K562 (cell line): ENCODE results near the gene ALOX12B. TPM values are rescaled to one million over a fixed set of nuclear protein-coding genes. Genes with fewer than 3 reads are reported as not detected.

Experiments
- BCLAF1 ChIP-seq, 2 experiments: fragments of 450-650 bp in 1 of 2; IDR thresholded peaks; 2 replicates each; pipeline ENCODE4 v1.6.1; 2011 to 2017; ENCODE audit warnings: low read depth in 2 of 2, antibody characterized with exemption in 1 of 2, borderline replicate concordance in 1 of 2, low read length in 1 of 2, mild to moderate bottlenecking in 1 of 2, mixed read lengths in 1 of 2; ENCODE audit not compliant: control insufficient read depth in 1 of 2
- BRD9 ChIP-seq: fragments of 450-650 bp; IDR thresholded peaks from 2 replicates; pipeline ENCODE4 v1.6.1; 2018; ENCODE audit warnings: low read depth; ENCODE audit not compliant: partially characterized antibody
- NONO ChIP-seq, 2 experiments: fragments of 200-400 bp in 1 of 2; fragments of 450-650 bp in 1 of 2; formaldehyde crosslinking in 1 of 2; IDR thresholded peaks; 2 replicates each; pipeline ENCODE4 v1.6.1; 2017; ENCODE audit warnings: low read depth in 2 of 2, mild to moderate bottlenecking in 2 of 2, moderate library complexity in 2 of 2, low read length in 1 of 2
- REST ChIP-seq, 2 experiments: fragments of 450-650 bp; formaldehyde crosslinking in 1 of 2; IDR thresholded peaks; 2 replicates each; pipeline versions ENCODE4 v1.4.0 to v1.6.1; 2014 to 2020; ENCODE audit warnings: mild to moderate bottlenecking in 2 of 2, borderline replicate concordance in 1 of 2, low read depth in 1 of 2
- TEAD4 ChIP-seq, 2 experiments: sonication (generic) in 1 of 2; formaldehyde crosslinking in 1 of 2; IDR thresholded peaks; 2 replicates each; pipeline versions ENCODE4 v1.6.1 to v1.8.0; 2012 to 2022; ENCODE audit warnings: borderline replicate concordance in 1 of 2, inconsistent platforms in 1 of 2, low read length in 1 of 2, mild to moderate bottlenecking in 1 of 2, missing genetic modification reagents in 1 of 2
- ZNF140 ChIP-seq: fragments of 250-450 bp; sonication (Bioruptor Pico); IDR thresholded peaks from 2 replicates; pipeline ENCODE4 v1.8.0; 2021; ENCODE audit warnings: moderate library complexity, mild to moderate bottlenecking, inconsistent platforms
- ZNF592 ChIP-seq: fragments of 450-650 bp; IDR thresholded peaks from 2 replicates; pipeline ENCODE4 v1.6.1; 2017; ENCODE audit warnings: antibody characterized with exemption, mild to moderate bottlenecking
- polyA plus RNA-seq, 8 experiments: library from polyadenylated mRNA; depleted of rRNA in 4 of 8; stranded (reverse) in 5 of 8; unstranded in 3 of 8; fragments of >200 nt; fragmentation: Nextera tagmentation in 2 of 8; fragmentation: Illumina TruSeq in 1 of 8; extraction: Ambion mirVana in 2 of 8; extraction: Trizol in 1 of 8; gene quantifications; 2 replicates each; pipeline versions ENCODE4 v1.2.1 to v1.2.3, GENCODE V29; 2011 to 2014; ENCODE audit warnings: inconsistent platforms in 1 of 8, missing spikeins in 1 of 8
- total RNA-seq, 7 experiments: library from RNA; depleted of rRNA in 6 of 7; stranded (reverse); fragments of >200 nt in 6 of 7; fragmentation: Illumina TruSeq in 2 of 7; extraction: Trizol in 2 of 7; gene quantifications; 2 replicates each; pipeline versions ENCODE4 v1.2.1 to v1.2.3, GENCODE V29; 2011 to 2021; ENCODE audit warnings: low replicate concordance in 1 of 7

ALOX12B gene
- total and polyA plus RNA-seq, 9 of the 15 experiments (the other 6 are each of a cell fraction or from before 2014, with no cell fraction given): not detected

GRCh38 chr17:8119581-8120519, 32.3 kb upstream of the ALOX12B start (continued):
- TF ChIP-seq TEAD4 (IDR thresholded peaks at IDR 0.05; ENCODE audit: low read length) (peak; percentile 80), TEAD4 (CRISPR knock-in tag; IDR thresholded peaks at IDR 0.05; ENCODE audit: borderline replicate concordance) (no peak), NONO (IDR thresholded peaks at IDR 0.05; ENCODE audit: low read depth in 2 of 2, low read length in 1 of 2) (no peak), BRD9 (peak; percentile 94), BCLAF1 (IDR thresholded peaks at IDR 0.05; ENCODE audit: borderline replicate concordance in 1 of 2, control insufficient read depth in 1 of 2, low read depth in 2 of 2, low read length in 1 of 2) (0 out of 4 replicates have a peak, but pooled peaks of 1 of the 2 experiments have one; percentile 34), REST (IDR thresholded peaks at IDR 0.05; ENCODE audit: borderline replicate concordance) (0 out of 2 replicates have a peak, but pooled peaks have one; percentile 5), REST (CRISPR knock-in tag; IDR thresholded peaks at IDR 0.05; ENCODE audit: low read depth) (no peak), ZNF140 (CRISPR knock-in tag) (no peak), ZNF592 (peak; percentile 71)
